ENCODE data around the gene MACF1.
"Not testable (repeated sequence)": the region's sequence is repeated elsewhere in the genome, so short reads cannot be mapped to it uniquely, and the experiment has no call there.

Gene MACF1

GRCh38 chr1:39431927-39432326 is 227.4 kb downstream of the MACF1 start:
- DNase-seq = no peak

DNA sequence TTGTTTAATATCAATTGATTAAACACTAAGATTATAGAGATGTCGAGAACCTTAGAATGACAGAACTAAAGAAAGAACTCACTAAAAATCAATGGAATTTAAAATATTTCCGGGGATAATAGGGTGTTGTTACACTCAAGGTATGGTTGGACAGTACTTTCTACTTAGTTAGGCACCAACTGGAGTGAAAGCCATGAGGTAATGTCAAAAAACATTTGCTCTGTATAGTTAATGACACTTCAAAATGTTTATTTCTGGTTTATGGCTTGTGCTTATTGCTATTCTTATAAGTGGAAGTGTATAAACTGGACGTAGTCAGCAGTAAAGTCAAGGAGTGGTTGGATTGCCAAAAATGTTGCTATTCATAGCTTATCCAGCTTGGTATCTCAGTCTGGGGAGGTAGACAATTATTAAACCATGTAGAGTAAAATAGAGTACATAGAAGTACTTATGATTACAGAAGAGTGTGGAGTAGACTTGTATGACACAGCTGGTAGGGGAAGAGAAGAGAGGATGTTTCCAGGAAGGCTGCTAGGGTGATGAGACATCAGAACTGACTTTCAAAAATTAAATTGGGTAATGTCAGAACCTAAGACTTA is 230.4 kb downstream of the MACF1 start:
- DNase-seq = no peak

- DNase-seq = no peak
These were observed 231.1 kb downstream of the MACF1 start for GRCh38 chr1:39435597-39435996.

GRCh38 chr1:39436842-39437241 is 232.3 kb downstream of the MACF1 start:
- DNase-seq = no peak

DNA sequence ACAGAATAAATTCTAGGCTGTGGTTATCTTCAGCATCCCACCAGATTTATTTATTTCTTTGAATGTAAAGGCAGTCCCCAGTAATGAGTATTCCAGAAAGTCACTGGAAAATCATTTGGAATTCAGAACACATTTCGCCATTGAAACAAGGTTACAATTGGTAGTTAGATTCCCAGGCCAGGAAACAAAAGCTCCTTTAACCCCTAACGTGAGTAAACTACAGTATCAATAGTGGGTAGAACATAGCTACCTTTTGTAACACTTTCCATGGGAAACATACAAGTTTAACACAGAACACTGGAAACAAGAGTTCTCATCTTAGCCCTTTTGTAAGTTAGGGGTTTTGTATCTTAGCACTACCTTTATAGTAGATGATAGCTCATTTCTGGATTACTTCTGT is 233.5 kb downstream of the MACF1 start:
- no peak for DNase-seq

GRCh38 chr1:39440856-39441255 is 236.4 kb downstream of the MACF1 start:
- no peak for DNase-seq

DNA sequence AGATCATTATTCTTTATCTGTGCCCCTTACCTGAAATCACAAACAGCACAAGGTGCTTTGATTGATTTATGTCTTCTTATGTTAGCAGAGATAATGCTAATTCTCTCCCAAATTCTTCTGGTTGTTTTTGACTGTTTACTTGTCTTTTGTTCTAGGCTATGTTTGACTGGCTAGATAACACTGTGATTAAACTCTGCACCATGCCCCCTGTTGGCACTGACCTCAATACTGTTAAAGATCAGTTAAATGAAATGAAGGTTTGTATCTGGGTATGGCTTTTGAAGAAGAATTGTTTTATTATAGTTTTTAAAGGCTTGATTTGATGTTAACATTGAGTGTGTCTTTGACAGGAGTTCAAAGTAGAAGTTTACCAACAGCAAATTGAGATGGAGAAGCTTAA is 237.3 kb downstream of the MACF1 start:
- no peak for DNase-seq

- DNase-seq = no peak
These were observed 241.1 kb downstream of the MACF1 start for GRCh38 chr1:39445573-39445972.

GRCh38 chr1:39446986-39447567 is 242.6 kb downstream of the MACF1 start:
- DNase-seq = no peak

- not testable (repeated sequence) for DNase-seq
These were observed 245.5 kb downstream of the MACF1 start for GRCh38 chr1:39450041-39450440.

- DNase-seq = no peak
These were observed 246.6 kb downstream of the MACF1 start for GRCh38 chr1:39450956-39451606.

DNA sequence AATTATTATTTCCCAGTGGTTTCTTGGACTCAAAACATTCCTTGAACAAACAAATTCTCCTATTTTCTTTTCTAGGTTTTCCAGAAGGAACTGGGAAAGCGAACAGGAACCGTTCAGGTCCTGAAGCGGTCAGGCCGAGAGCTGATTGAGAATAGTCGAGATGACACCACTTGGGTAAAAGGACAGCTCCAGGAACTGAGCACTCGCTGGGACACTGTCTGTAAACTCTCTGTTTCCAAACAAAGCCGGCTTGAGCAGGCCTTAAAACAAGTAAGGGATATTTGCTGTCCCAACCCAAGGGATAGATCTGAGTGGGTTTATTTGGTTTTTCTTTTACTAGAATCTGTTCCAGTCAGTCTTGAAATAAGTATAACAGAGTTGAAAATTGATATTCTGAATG is 247.6 kb downstream of the MACF1 start:
- no peak for DNase-seq

- DNase-seq = no peak
These were observed 248.0 kb downstream of the MACF1 start for GRCh38 chr1:39452540-39452939.

GRCh38 chr1:39453603-39454002 is 249.1 kb downstream of the MACF1 start:
- DNase-seq = no peak

DNA sequence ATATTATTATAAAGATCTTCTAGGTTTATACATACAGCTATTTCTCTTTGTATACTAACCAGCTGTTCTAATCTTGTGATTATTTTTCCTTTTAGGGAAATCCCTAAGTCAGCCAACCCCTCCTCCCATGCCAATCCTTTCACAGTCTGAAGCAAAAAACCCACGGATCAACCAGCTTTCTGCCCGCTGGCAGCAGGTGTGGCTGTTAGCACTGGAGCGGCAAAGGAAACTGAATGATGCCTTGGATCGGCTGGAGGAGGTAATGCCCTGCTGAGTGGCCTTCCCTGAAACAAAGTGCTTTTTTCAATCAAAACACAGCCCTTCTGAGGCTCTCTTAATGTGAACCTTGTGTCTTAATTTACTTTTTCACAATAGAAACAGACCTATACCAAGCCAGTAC is 254.5 kb downstream of the MACF1 start:
- DNase-seq = no peak

DNA sequence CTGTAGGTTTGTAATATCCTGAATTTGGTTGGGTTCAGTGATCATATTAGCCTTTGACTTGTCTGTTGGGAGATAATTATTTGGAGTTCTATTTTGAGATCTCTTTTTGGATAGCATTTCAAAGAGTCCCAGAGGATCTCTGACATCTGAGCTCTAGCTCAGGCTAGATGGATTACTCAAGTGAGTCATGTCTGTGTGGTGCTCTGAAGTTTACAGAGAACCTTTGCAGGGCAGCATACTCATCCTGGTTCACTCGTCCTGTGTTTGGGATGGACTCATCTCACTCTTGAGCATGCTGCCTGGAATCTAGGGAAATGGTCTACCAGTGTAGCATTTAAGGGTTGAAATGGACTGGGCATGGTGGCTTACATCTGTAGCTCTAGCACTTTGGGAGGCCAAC is 257.6 kb downstream of the MACF1 start:
- DNase-seq = no peak

DNA sequence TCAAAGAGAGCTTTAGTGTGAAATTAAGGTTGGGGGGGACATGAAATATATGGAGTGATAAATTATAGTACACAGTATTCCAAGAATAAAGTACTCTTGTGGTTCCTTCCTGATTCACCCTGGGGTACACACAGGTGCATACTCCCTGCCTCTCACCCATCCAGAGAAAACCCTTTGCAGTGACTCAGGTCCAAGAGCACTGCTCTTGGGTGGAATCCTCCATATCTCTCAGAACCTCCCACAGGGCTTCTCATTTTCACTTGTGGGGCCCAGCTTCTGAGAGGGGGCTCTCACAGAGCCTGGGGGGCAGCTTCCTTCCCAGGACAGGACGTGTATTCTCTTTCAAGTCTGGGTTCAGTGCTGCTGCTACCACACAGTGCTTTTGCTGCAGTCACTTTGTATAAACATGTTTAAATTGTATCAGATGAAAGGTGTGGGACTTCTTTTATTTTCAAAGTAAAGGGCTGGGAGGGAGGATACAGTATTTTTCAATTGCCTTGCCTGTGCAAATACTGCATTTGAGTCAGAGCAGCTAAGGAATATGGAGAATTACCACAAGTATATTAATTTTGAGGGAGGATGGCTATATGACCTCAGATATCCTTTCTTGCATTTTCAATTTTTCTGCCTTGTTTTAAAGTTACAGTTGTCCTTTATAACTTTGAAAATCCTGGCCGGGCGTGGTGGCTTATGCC is 262.1 kb downstream of the MACF1 start:
- no peak for DNase-seq

DNA sequence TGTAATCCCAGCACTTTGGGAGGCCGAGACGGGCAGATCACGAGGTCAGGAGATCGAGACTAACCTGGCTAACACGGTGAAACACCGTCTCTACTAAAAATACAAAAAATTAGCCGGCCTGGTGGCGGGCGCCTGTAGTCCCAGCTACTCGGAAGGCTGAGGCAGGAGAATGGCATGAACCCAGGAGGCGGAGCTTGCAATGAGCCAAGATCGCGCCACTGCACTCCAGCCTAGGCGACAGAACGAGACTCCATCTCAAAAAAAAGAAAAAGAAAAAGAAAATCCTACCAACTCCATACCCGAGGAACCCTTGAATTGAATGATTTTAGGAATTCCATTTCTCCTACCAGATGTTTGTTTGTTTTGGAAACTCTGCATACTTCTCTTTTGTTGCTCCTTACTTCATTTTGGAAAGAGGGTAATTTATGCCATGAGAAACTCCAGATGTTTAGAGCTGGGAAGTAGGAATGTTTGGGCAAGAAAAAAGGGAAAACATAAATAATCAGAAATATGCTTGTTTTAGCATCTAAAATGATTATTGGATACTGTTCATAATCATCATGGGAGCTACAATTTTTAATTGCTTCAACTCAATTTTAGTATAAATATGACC is 262.7 kb downstream of the MACF1 start:
- not testable (repeated sequence) for DNase-seq

DNA sequence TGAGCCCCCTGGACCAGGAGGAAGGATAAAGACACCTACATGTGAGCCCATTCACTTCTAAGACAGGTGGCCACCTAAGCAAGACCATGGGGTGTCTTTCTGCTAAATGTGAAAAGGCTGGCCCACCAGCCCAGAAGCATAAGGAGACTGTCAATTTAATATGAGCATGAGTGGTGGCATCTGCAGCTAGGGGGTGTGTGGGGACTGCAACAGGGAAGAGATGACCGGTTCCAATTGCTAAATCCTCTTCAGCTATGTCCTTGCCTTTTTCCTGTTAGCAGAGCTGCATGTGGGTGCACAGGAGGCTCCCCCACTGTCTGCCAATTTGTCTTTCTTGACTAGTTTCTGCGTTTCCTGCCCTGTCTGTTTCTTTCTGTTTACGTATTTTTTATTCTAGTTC is 264.7 kb downstream of the MACF1 start:
- DNase-seq = no peak

GRCh38 chr1:39470040-39470439 is 265.5 kb downstream of the MACF1 start:
- DNase-seq = no peak

GRCh38 chr1:39472826-39473225 is 268.3 kb downstream of the MACF1 start:
- DNase-seq = no peak

GRCh38 chr1:39473324-39473723 is 268.8 kb downstream of the MACF1 start:
- no peak for DNase-seq

GRCh38 chr1:39474810-39475209 is 270.3 kb downstream of the MACF1 start:
- no peak for DNase-seq

GRCh38 chr1:39475551-39475950 is 271.1 kb downstream of the MACF1 start:
- not testable (repeated sequence) for DNase-seq
